Head of caudate nucleus (tissue), 42 donors: ENCODE data around the gene AXIN2.
A peak's percentile ranks its signal among the peaks of the same experiment; 100 is the strongest.

Experiments
- DNase-seq, 42 donors: peaks; one replicate each; pipeline versions ENCODE4 v3.0.0 to v3.0.0-alpha.2; 2020 to 2021; ENCODE audit warnings: mixed read lengths in 7 of 42
- intact Hi-C: fragments of 100-400 bp; cut with DNase I; formaldehyde crosslinking; loops from one replicate; pipeline ENCODE4 v1.15.0; 2022

The AXIN2 gene

GRCh38 chr17:65557349-65558310 is 3.8 kb downstream of the AXIN2 start:
- intact Hi-C loops: loop anchor here (10.0 kb wide), 1 partner anchor 103 kb away; no protein-coding TSS in a partner anchor
- peak in 1 of 42 donors; percentile 54 for DNase-seq

DNA sequence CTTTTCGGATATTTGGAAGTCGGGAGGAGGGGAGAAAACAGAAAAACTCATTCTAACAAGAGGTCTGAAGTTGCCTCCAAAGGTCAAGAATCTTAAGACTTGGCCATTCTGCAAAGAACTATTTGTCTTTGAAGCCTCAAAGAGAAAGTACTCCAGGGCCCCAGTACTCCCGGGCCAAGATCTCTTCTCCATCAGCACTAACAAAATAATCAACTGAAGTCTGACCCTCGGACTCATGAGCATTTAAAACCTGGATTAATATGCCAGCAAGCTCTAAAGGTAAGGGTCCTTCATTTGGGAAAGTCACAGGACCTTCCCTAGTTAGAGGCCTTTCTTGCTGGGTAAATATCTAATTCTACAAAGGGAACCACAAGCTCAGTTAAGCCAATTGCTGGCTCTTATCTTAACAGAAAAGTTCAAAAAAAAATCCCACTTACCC is 4.5 kb downstream of the AXIN2 start:
- intact Hi-C loops: loop anchor here (10.0 kb wide), 1 partner anchor 102 kb away; no protein-coding TSS in a partner anchor
- DNase-seq: no peak

GRCh38 chr17:65556014-65556909 is 5.2 kb downstream of the AXIN2 start:
- DNase-seq: peak; percentile 66 to 93 (median 86)
- intact Hi-C loops: loop anchor here (10.0 kb wide), 1 partner anchor 101 kb away; no protein-coding TSS in a partner anchor

GRCh38 chr17:65554553-65555223 is 6.8 kb downstream of the AXIN2 start:
- intact Hi-C loops: loop anchor here (10.0 kb wide), 1 partner anchor 100 kb away; no protein-coding TSS in a partner anchor
- peak in 2 of 42 donors; percentile 25 to 30 for DNase-seq

- peak in 3 of 42 donors; percentile 30 to 36 (median 31) for DNase-seq
- intact Hi-C loops: loop anchor here (10.0 kb wide), 1 partner anchor 99 kb away; no protein-coding TSS in a partner anchor
These were observed 7.5 kb downstream of the AXIN2 start for GRCh38 chr17:65553646-65554552.

DNA sequence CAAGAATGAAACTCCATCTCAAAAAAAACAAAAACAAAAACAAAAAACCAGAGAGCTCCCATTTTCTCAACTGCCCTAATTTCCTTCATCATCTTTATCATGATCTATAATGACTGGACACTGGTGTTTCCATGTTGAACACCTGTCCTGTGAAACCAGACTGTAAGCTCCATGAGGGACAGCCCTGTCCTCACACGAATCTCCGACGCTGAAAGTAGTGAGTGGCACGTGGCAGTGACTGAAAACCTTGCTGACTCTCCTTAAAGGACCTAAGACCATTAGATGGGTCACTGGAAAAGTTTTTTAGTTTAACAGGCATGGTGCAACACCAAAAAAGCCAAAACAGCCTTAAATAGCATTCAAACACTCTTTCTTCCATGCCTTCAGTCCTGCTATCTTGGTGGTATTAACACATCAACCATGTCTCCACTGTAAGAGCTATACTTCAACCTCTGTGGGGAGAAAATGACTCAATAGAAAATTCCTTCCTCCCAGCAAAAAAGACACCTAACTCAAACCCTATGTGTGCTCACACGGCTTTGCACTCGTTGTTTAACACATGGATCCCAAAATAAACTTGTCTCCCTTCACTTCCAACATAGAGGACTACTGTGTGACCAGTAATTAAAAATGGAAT is 8.3 kb downstream of the AXIN2 start:
- intact Hi-C loops: loop anchor here (10.0 kb wide), 1 partner anchor 98 kb away; no protein-coding TSS in a partner anchor

DNA sequence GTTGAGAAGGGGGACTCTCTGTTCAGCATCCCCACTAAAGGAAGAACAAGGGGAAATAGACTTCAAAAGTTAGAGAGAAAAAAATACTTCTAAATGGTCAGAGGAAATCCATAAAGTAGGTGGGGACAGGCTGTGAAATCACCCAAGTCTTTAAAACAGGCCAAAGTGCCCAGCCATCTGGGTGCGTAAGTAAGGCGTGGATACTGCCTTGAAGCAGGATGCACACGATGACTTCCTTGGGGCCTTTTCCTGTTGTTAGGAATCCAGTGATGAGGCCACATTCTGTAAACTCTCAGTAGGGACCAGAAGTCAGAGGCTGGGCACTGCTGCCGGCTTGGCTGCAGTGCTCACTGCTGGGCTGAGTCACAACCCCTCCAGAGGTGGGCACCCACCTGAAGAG is 9.2 kb downstream of the AXIN2 start:
- intact Hi-C loops: loop anchor here (10.0 kb wide), 1 partner anchor 97 kb away; no protein-coding TSS in a partner anchor
- no peak for DNase-seq

More for the DNA sequence above, 8.3 kb downstream of the AXIN2 start:
- DNase-seq: no peak

DNA sequence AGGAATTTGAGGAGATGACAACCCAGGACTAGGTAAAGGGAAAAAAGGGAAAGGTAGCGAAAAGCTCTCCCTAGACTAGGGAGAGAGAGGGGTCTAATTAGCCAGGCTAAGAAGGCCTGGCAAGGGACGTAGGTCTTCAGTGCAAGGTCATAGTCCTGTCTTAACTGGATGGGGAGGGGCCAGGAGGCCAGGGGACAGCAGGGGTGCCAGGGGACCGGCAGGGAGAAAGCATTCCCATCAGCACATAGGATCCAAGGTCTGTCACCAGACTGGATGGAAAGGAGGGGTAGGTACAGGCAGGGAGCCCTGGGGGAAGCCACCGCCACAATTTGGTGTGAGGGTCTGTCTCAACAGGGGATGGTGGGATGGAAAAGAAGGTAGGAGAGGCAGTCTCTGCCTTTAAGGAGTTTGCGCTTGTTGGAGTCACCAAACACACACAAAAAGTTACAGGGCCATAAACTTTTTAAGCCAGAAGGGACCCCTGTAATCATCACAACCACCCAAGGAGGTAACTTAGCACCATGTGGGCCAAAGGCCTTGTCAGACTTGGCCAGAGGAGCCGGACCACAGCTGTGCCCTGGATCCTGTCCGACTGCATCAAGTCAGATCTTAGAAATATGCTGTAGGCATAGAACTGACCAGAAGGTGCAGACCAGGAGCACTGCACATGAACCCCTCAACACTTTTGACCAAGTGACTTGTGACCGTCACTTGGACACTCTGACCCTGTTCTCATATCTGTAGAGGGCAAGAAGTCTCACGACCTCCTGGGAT is 10.0 kb downstream of the AXIN2 start:
- DNase-seq: no peak
- intact Hi-C loops: loop anchor here (10.0 kb wide), 1 partner anchor 97 kb away; no protein-coding TSS in a partner anchor

DNA sequence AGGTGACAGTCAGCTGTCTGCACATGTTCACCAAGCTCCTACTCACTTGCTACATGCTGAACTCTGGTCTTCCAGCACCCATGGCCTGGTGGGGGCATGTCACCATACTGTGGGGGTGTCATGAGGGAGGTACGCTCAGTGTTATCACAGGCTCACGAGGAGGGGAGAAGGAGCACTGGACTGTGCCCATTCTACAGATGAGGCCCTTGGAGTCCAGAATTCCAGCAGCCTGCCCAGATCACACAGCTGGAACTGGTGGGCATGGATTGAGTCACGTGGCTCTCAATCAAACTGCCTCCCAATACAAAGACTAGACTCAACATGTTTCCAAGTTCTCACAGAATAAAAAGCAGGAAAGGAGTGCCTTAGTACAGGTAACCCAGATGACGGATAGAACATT is 10.7 kb downstream of the AXIN2 start:
- no peak for DNase-seq
- intact Hi-C loops: loop anchor here (10.0 kb wide), 1 partner anchor 96 kb away; no protein-coding TSS in a partner anchor

DNA sequence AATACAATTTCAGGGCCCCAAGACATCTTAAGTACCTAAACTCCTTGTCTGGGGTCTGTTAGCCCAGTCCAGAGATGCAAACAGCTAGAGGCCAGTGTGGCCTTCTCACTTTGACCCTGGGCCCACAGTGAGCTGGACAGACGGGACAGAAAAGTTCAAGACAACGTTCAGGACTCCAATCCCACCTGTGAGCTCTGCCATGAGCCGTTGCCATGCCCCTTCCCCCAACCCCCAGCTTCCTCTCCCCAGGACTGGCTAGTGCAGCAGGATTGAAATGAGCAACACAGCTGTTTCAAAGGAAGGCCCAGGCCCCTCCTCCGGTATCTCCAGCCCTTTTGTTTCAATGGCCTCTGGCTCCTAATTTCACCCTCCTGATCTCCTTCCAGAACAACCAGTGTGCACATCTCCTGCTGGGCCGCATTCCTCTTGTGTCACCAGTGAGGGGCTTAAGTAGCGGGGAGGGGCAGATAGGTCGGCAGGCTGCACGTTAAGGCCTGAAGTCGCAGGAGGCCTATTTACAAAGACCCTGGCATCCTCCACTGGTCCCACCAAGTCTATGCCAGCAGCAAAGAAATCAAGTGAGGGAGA is 11.3 kb downstream of the AXIN2 start:
- DNase-seq: no peak
- intact Hi-C loops: loop anchor here (10.0 kb wide), 1 partner anchor 95 kb away; no protein-coding TSS in a partner anchor

GRCh38 chr17:65548269-65548969 is 13.0 kb downstream of the AXIN2 start:
- intact Hi-C loops: no loop called here

DNA sequence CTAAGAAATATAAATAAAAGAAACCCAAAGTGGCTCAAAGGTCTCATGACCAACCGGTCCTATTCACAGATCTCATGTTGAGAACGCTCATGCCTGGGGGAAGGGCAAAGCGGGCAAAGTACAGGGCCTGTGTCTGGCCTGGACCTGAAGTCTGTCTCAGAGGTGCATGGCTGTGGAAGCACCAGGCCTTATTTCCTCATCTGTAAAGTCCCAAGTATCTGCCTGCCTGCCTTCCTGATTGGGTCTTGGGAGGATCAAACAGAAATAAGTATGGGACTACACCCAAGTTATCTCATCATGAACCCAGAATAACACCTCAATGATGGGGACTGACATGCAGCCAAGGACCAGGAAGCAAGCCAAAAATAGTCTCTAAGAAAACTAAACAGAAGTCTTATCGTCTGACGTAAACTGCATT is 14.2 kb downstream of the AXIN2 start:
- intact Hi-C loops: no loop called here
- no peak for DNase-seq

More at GRCh38 chr17:65548269-65548969, 13.0 kb downstream of the AXIN2 start:
- peak in 1 of 42 donors; percentile 23 for DNase-seq

DNA sequence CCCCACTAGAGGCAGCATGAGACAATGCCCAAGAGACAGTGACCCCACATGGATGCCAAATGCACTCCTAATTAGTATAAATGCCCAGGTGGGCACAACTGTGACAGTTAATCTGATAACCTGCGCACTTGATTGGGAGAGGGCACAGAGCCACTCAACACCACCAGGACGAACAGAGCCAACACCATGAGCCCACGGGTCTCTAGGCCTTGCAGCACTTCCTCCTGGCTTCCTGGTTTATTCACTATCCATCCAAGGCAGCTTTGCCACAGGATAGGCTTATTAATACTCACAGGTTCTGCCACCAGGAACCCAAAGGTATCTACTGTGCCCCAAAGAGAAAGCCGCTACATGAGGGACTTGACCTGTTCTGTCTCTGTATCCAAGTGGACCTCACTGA is 14.9 kb downstream of the AXIN2 start:
- DNase-seq: no peak
- intact Hi-C loops: no loop called here

- peak in 4 of 42 donors; percentile 28 to 44 (median 36) for DNase-seq
- intact Hi-C loops: no loop called here
These were observed 15.5 kb downstream of the AXIN2 start for GRCh38 chr17:65545705-65546523.
